Right ventricle myocardium superior (tissue), 1 donor: ENCODE results near the gene MRPS18C. TPM values are rescaled to one million over a fixed set of nuclear protein-coding genes. Genes with fewer than 3 reads are reported as not detected.
"Not testable (repeated sequence)": the region's sequence is repeated elsewhere in the genome, so short reads cannot be mapped to it uniquely, and the experiment has no call there.

Experiments
- ATAC-seq: fragments of 200-7000 bp; cut with Tn5 transposase; one replicate; pipeline ENCODE4 v1.9.1; 2020; ENCODE audit warnings: mild to moderate bottlenecking; ENCODE audit not compliant: poor library complexity
- DNase-seq: peaks from one replicate; pipeline ENCODE4 v3.0.0-alpha.2; 2020
- intact Hi-C: fragments of 100-400 bp; cut with DNase I; formaldehyde crosslinking; loops from one replicate; pipeline ENCODE4 v1.11.2; 2022
- total RNA-seq: library from RNA; stranded (reverse); fragmentation: NEBNext Ultra II Directional; extraction: Animal tissue kit (Norgen Biotek cat#: 25700); gene quantifications from one replicate; pipeline ENCODE4 v1.2.1, GENCODE V29; 2021
- donor health status: DM: no; HTN: yes; CAD: no; lungs with severe emphysema.

Gene MRPS18C
- total RNA-seq, 1 donor from 2014 or later, result 68.7 TPM

GRCh38 chr4:83489711-83490326 lies 34.0 kb downstream of the MRPS18C start:
- ATAC-seq (no peak), DNase-seq (no peak)
- intact Hi-C loops, result no loop called here

DNA sequence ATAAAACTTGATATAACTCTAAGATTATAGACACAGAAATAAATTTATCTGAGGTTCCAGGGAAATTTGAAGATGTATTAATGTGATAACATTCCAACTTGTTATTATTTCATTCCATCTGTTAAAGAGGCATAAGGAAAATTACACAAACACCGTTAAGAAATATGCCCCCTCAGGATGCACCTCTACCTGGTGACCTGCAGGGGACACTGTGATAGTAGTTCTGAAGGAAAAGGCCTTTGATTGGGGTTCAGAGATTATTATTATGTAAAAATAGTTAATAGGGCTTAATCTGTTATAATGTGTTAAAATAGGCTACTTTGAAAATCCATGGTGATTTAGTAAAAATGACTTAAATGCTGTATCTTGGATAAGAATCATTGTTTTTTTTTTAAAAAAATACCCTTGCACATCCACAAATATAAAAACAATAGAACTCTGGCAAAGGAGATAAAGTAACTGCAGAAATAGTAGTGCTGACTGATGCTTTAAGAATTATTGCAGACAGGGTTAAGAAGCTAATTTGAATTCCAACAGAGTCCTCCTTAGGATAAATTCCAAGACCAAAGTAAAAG lies 35.1 kb downstream of the MRPS18C start:
- no peak for ATAC-seq
- intact Hi-C loops, result no loop called here
- DNase-seq, result no peak

DNA sequence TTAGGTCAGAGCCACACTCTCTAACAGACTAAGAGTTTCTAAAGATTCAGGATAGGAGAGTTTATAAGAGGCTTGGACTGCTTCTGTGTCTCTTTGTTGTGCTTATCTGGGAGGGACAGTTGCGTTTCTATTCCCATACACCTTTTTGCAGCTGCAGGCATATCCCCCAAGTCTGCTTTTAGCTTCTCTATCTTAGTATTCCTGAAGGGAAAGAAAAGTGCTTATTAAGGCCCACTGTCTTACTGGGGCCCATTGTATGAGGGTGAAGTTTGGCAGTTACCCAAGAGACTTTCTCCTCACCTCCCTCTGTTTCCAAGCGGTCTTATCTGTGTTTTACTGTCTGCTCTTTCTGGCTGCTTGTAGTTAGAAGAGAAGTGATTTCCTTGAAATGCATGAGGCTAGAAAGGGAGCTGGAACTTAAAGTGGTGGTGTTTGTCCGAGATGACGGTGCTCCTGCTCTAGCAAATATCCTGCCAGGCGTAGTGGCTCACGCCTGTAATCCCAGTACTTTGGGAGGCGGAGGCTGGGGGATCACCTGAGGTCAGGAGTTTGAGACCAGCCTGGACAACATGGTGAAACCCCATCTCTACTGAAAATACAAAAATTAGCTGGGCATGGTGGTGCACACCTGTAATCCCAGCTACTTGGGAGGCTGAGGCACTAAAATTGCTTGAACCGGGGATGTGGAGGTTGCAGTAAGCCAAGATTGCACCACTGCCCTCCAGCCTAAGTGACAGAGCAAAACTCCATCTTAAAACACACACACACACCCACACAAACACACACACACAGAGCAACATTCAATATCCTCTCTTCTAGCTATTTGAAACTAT lies 40.4 kb downstream of the MRPS18C start:
- intact Hi-C loops, ATAC-seq, DNase-seq: not testable (repeated sequence)

DNA sequence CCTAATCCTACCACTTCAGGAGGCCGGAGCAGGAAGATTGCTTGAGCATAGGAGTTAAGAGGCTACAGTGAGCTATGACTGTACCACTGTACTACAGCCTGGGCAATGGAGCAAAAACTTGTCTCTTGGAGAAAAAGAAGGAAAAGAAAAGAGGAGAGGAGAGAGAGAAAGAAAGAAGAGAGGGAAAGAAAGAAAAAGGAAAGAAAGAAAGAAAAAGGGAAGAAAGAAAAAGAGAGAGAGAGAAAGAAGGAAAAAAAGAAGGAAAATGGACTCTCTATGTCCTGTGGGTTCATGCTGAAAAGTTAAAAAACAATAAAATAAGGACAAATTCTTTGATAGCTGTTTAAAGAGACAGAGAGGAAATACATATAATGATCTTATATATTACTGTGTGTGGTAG lies 42.3 kb downstream of the MRPS18C start:
- no peak for ATAC-seq
- DNase-seq, result no peak
- intact Hi-C loops, result no loop called here

GRCh38 chr4:83501671-83502070 lies 45.8 kb downstream of the MRPS18C start:
- DNase-seq, intact Hi-C loops, ATAC-seq: not testable (repeated sequence)

GRCh38 chr4:83503974-83504373 lies 48.1 kb downstream of the MRPS18C start:
- ATAC-seq, result no peak

GRCh38 chr4:83504503-83504902 lies 48.6 kb downstream of the MRPS18C start:
- intact Hi-C loops, result no loop called here
- ATAC-seq (no peak), DNase-seq (no peak)

More at GRCh38 chr4:83503974-83504373, 48.1 kb downstream of the MRPS18C start:
- intact Hi-C loops, result no loop called here
- no peak for DNase-seq

DNA sequence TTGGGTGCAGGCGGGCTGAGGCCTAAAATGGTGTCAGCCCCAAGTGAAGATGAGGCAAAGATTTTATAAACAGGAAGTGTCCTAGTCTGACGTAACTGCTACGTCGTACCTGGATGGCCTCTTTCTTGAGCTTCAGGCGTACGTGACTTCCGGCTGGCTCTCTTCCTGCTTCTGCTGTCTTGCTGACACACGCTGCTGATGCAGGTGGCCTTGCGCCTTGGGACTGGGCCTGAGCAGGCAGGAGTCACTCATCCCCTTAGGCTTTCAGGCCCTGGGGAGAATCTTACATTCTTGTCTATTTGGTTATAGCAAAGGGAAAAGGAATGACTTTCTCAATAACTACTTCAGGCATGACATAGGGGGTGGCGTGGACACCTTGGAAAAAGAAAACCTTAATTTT lies 49.1 kb downstream of the MRPS18C start:
- intact Hi-C loops, result loop anchor here (5.0 kb wide), 1 partner anchor 137 kb away; no protein-coding TSS in a partner anchor
- DNase-seq, result no peak
- ATAC-seq, result no peak

DNA sequence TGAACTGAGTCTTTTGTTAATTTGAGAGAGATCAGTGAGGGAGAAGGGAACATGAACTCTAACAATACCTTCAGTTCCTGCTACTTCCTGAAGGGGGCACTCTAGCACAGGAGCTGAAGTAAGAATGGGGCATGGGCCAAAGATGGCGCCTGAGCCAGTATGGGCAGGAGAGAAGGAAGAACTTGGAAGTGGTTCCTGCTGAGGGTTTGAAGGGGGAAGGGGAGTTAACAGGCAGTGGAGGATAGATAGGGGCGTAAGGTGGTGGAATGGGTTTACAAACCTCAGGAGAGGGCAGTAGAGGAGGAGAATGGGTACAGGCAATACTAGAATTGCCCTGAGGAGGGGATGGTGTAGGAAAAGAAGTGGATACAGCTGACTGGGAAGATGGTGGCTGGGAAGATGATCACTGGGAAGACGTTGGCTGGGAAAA lies 53.3 kb downstream of the MRPS18C start:
- intact Hi-C loops, result loop anchor here (5.0 kb wide), 1 partner anchor 133 kb away; no protein-coding TSS in a partner anchor
- ATAC-seq (peak; percentile 65), DNase-seq (peak; percentile 61)

- DNase-seq (no peak), ATAC-seq (no peak)
- intact Hi-C loops, result no loop called here
These were observed 54.6 kb downstream of the MRPS18C start for GRCh38 chr4:83510442-83510841.

Other genes with a start within 250 kb of the MRPS18C start
- 23.7 TPM for gene COQ2, start 171.3 kb upstream of the MRPS18C start, total RNA-seq
- gene HPSE, start 121.2 kb upstream of the MRPS18C start, total RNA-seq, result 1.5 TPM
- 13.8 TPM for gene HELQ, start 235 bp upstream of the MRPS18C start, total RNA-seq
- gene ABRAXAS1, start 29.0 kb downstream of the MRPS18C start, total RNA-seq, result 5.9 TPM
- 39.6 TPM for gene GPAT3, start 80.0 kb downstream of the MRPS18C start, total RNA-seq